Prostate gland (tissue), 2 donors: Measurements from ENCODE around the gene ILRUN. TPM values are rescaled to one million over a fixed set of nuclear protein-coding genes. Genes with fewer than 3 reads are reported as not detected.
"Not testable (repeated sequence)": the region's sequence is repeated elsewhere in the genome, so short reads cannot be mapped to it uniquely, and the experiment has no call there.

Experiments used
- DNase-seq: peaks from one replicate; pipeline ENCODE4 v3.0.0-alpha.2; 2019; ENCODE audit warnings: low spot score
- H3K27ac ChIP-seq, 2 donors: fragments of 200-600 bp; sonication (generic); 2 replicates each; pipeline ENCODE4 v1.5.1; 2017 to 2019
- H3K27me3 ChIP-seq: fragments of 200-600 bp; sonication (generic); replicated peaks from 2 replicates; pipeline ENCODE4 v1.5.1; 2019; ENCODE audit not compliant: insufficient read depth
- H3K36me3 ChIP-seq, 2 donors: fragments of 200-600 bp; sonication (generic); 1 replicate in 1 of 2; 2 replicates in 1 of 2; pipeline versions ENCODE4 v1.5.1 to v1.8.1; 2017 to 2019
- H3K4me1 ChIP-seq: fragments of 200-600 bp; sonication (generic); replicated peaks from 2 replicates; pipeline ENCODE4 v1.5.1; 2019
- H3K4me3 ChIP-seq, 2 donors: fragments of 200-600 bp; sonication (generic); 2 replicates each; pipeline ENCODE4 v1.5.1; 2017 to 2019
- H3K9me3 ChIP-seq: fragments of 200-600 bp; sonication (generic); 2 replicates; pipeline ENCODE4 v1.5.1; 2017
- POLR2A ChIP-seq: fragments of 450-650 bp; IDR thresholded peaks from one replicate; pipeline ENCODE4 v1.6.1; 2016; ENCODE audit warnings: antibody characterized with exemption, mild to moderate bottlenecking
- POLR2AphosphoS5 ChIP-seq: sonication (generic); formaldehyde crosslinking; IDR thresholded peaks from one replicate; pipeline ENCODE4 v1.6.1; 2017; ENCODE audit warnings: antibody characterized with exemption
- WGBS: methylation state at CpG from one replicate; pipeline ENCODE4 v1.1.5; 2018; 5-methylcytosine and 5-hydroxymethylcytosine counted together
- intact Hi-C: fragments of 100-400 bp; cut with DNase I; formaldehyde crosslinking; loops from one replicate; pipeline ENCODE4 v1.14.2; 2022
- total RNA-seq, 2 donors: library from RNA; depleted of rRNA; stranded (reverse); fragments of >200 nt; gene quantifications; one replicate each; pipeline ENCODE4 v1.1.0, GENCODE V29; 2016
- TF ChIP-seq, protein P1 (sequence below), 4 experiments: fragments of 200-600 bp in 2 of 4; fragments of 450-650 bp in 2 of 4; sonication (generic) in 2 of 4; IDR thresholded peaks; 1 replicate in 3 of 4; 2 replicates in 1 of 4; pipeline ENCODE4 v1.5.1; 2016 to 2019; ENCODE audit warnings: antibody characterized with exemption in 4 of 4, mild to moderate bottlenecking in 2 of 4, moderate library complexity in 2 of 4

The ILRUN gene
- total RNA-seq: 10 to 100 TPM; 57.4 to 93.6 TPM

DNA sequence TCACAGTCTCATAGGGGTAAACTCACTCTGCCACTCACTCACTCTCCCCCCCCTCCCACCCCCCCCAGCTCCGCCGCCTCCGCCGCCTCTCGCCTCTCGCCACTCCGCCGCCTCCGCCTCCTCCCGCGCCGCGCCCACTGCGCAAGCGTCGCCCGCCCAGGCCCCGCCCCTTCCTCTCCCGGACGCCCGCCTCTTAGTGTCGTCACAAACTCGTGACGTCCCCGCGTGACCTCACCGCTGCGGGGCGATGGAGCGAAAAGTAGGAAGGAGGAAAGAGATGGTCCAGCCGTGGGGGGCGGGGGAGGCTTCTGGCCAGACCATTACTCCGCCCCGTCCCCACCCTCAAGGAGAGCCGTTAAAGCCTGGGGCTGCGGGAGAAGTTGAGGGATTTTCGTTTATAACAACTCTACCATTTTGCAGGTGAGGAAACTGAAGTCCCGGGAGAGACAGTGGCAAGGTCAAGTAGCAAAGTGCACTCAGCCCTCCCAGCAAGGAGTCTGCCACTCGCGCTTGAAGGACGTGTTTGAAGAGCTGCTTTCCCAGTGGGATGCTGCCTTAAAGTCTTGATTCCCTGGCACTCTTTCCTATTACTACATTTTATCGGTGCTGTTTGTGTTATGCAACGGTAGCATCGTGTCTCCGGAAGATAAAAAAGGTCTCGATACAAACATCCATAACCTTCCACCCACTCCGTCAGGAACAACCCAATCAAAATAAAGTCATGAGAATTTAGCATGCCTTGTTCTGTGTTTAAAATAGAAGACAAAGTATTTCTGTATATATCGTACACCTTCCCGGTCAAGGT, at the start of gene ILRUN:
Gene ILRUN, minus strand, starts transcription at position 29 of the 805 bp plus-strand sequence. CDS start 164 bp downstream, outside the sequence.
- WGBS: 2% methylated on average over 47 of the region's 49 CpGs
- no peaks in the 10 kb centered on the region for H3K27me3 ChIP-seq
- H3K36me3 ChIP-seq: no peaks in the 10 kb centered on the region
- H3K4me1 ChIP-seq: peaks cover 4% of the 10 kb centered on the region
- peak within 1 kb of the TSS; percentile 93 to 95 for H3K27ac ChIP-seq
- peak; percentile 95 for DNase-seq
- H3K9me3 ChIP-seq: no peaks in the 10 kb centered on the region
- H3K4me3 ChIP-seq: peak within 1 kb of the TSS; percentile 89 to 94
- TF ChIP-seq POLR2AphosphoS5 (peak; percentile 96), POLR2A (peak; percentile 90)
- TF ChIP-seq, protein P1, sequence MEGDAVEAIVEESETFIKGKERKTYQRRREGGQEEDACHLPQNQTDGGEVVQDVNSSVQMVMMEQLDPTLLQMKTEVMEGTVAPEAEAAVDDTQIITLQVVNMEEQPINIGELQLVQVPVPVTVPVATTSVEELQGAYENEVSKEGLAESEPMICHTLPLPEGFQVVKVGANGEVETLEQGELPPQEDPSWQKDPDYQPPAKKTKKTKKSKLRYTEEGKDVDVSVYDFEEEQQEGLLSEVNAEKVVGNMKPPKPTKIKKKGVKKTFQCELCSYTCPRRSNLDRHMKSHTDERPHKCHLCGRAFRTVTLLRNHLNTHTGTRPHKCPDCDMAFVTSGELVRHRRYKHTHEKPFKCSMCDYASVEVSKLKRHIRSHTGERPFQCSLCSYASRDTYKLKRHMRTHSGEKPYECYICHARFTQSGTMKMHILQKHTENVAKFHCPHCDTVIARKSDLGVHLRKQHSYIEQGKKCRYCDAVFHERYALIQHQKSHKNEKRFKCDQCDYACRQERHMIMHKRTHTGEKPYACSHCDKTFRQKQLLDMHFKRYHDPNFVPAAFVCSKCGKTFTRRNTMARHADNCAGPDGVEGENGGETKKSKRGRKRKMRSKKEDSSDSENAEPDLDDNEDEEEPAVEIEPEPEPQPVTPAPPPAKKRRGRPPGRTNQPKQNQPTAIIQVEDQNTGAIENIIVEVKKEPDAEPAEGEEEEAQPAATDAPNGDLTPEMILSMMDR (IDR thresholded peaks at IDR 0.05): peak in 1 of 4 experiments; percentile 20
- intact Hi-C loops: loop anchor here (1.0 to 10.0 kb wide), 3 partner anchors 40 to 172 kb away; partner anchors contain the start of gene SNRPC

DNA sequence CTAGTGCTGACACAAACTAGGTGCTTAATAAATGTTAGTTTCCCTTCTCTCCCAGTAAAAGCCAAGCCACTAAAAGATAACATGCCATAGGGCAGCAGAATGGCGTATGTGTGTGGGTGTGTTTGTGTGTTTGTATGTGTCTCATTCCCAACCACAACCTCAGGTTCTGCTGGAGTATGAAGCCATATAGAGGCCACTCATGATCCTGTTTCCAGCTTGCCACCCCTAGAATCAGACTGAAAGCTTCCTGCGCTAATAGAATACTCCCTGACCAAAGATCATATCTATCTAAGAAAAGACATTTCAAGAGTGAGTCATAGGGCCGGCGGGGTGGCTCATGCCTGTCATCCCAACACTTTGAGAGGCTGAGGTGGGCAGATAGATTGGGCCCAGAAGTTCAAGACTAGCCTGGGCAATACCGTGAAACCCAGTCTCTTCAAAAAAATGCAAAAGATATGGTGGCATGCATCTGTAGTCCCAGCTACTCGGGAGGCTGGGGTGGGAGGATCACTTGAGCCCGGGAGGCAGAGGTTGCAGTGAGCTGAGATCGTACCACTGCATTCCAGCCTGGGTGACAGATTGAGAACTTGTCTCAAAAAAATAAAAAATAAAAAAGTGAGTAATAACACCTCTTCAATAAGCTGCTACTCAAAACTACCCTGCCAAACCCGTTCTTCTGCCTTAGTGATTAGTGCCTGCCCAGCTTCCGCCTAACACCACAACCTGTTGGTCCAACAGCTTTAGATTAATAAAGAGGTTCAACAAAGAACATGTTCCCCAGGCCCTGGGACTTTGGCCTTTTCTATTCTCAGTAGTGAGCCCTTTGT, 48.9 kb upstream of the ILRUN start:
- H3K9me3 ChIP-seq: no peaks in the 10 kb centered on the region
- TF ChIP-seq, protein P1 (IDR thresholded peaks at IDR 0.05): no peak
- TF ChIP-seq POLR2A (no peak), POLR2AphosphoS5 (peak; percentile 42)
- intact Hi-C loops: no loop called here
- no peaks in the 10 kb centered on the region for H3K4me1 ChIP-seq
- no peak overlapping the region for H3K4me3 ChIP-seq
- DNase-seq: peak; percentile 43
- H3K36me3 ChIP-seq: no peaks in the 10 kb centered on the region
- no peak overlapping the region for H3K27ac ChIP-seq
- 56% methylated on average over 10 of the region's 10 CpGs for WGBS
- no peaks in the 10 kb centered on the region for H3K27me3 ChIP-seq

DNA sequence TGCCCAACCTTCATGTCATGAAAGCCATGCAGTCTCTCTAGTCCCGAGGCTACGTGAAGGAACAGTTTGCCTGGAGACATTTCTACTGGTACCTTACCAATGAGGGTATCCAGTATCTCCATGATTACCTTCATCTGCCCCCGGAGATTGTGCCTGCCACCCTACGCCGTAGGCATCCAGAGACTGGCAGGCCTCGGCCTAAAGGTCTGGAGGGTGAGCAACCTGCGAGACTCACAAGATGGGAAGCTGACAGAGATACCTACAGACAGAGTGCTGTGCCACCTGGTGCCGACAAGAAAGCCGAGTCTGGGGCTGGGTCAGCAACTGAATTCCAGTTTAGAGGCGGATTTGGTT, 47.7 kb upstream of the ILRUN start:
- H3K4me1 ChIP-seq, H3K9me3 ChIP-seq, H3K36me3 ChIP-seq, H3K27me3 ChIP-seq, DNase-seq, H3K4me3 ChIP-seq, intact Hi-C loops, H3K27ac ChIP-seq: not testable (repeated sequence)
- WGBS: 94% methylated on average over 10 of the region's 10 CpGs

DNA sequence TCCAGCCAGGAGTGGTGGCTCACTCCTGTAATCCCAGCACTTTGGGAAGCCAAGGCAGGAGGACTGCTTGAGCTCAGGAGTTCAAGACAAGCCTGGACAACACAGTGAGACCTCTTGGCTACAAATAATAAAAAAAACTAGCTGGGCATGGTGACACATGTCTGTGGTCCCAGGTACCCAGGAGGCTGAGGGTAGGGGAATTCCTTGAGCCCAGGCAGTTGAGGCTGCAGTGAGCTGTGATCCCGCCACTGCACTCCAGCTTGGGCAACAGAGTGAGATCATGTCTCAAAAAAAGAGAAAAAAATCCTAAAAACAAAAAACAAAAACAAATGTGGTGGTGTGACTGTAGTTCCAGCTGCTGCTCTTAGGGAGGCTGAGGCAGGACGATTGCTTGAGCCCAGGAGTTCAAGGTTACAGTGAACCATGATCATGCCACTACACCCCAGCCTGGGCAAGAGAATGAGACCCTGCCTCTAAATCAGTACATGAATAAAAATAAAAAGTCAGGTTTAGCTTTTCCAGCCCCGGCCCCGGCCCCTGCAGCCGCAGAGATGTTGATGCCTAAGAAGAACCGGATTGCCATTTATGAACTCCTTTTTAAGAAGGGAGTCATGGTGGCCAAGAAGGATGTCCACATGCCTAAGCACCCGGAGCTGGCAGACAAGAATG, 47.2 kb upstream of the ILRUN start:
- no peak for TF ChIP-seq POLR2AphosphoS5
- no peak overlapping the region for H3K27ac ChIP-seq
- H3K27me3 ChIP-seq: no peaks in the 10 kb centered on the region
- no peak overlapping the region for H3K4me3 ChIP-seq
- no peaks in the 10 kb centered on the region for H3K9me3 ChIP-seq
- no peaks in the 10 kb centered on the region for H3K4me1 ChIP-seq
- DNase-seq: no peak
- no peaks in the 10 kb centered on the region for H3K36me3 ChIP-seq
- 82% methylated on average over 7 of the region's 7 CpGs for WGBS
- intact Hi-C loops: no loop called here

DNA sequence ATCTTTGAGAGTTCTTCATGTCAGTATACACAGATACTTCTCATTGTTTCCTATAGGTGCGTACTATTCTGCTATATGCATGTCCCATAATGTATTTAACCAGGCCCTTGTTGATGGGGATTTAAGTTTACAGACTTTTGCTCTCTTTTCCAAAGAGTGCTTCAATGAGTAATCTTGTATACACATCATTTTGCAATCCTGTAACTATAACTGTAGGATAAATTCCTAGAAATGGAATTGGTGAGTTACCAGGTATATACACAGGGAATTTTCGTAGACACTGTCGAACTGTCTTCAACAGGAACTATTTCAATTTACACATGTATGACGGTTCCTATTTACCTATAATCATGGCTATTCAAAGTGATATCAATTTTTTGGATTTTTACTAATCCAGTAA, 45.5 kb upstream of the ILRUN start:
- no peak for DNase-seq
- H3K36me3 ChIP-seq: no peaks in the 10 kb centered on the region
- TF ChIP-seq, protein P1 (IDR thresholded peaks at IDR 0.05): no peak
- TF ChIP-seq POLR2AphosphoS5: no peak
- no peak for TF ChIP-seq POLR2A

More for the DNA sequence above, 45.5 kb upstream of the ILRUN start:
- WGBS: 94% methylated on average over 4 of the region's 4 CpGs
- Histone ChIP-seq H3K27me3 (no peaks in the 10 kb centered on the region), H3K27ac (no peak overlapping the region), H3K4me1 (no peaks in the 10 kb centered on the region), H3K9me3 (no peaks in the 10 kb centered on the region), H3K4me3 (no peak overlapping the region)
- intact Hi-C loops: no loop called here
